Endodermal cell (in vitro differentiated cells): ENCODE results near the gene CSH2. TPM values are rescaled to one million over a fixed set of nuclear protein-coding genes. Genes with fewer than 3 reads are reported as not detected.
"Not testable (repeated sequence)": the region's sequence is repeated elsewhere in the genome, so short reads cannot be mapped to it uniquely, and the experiment has no call there.

ENCODE experiments used
- DNase-seq: peaks from one replicate; pipeline ENCODE4 v3.0.0-alpha.2; 2017
- H3K27ac ChIP-seq: 2 replicates; pipeline ENCODE4 v1.5.1; 2013; ENCODE audit warnings: mild to moderate bottlenecking, low read depth, low read length, moderate library complexity
- H3K27me3 ChIP-seq: 2 replicates; pipeline ENCODE4 v1.6.1; 2013; ENCODE audit warnings: mild to moderate bottlenecking, low read length, moderate library complexity; ENCODE audit not compliant: insufficient read depth, control insufficient read depth, poor library complexity, severe bottlenecking
- H3K36me3 ChIP-seq: 2 replicates; pipeline ENCODE4 v1.7.0; 2013; ENCODE audit warnings: mild to moderate bottlenecking, low read length, moderate library complexity; ENCODE audit not compliant: control insufficient read depth, insufficient read depth
- H3K4me1 ChIP-seq: one replicate; pipeline ENCODE4 v1.7.0; 2013; ENCODE audit warnings: low read length; ENCODE audit not compliant: control insufficient read depth, insufficient read depth
- H3K4me3 ChIP-seq: 2 replicates; pipeline ENCODE4 v1.5.1; 2013; ENCODE audit warnings: mild to moderate bottlenecking, low read length, moderate library complexity
- H3K9ac ChIP-seq: 2 replicates; pipeline ENCODE4 v1.6.1; 2013; ENCODE audit warnings: mild to moderate bottlenecking, low read length, moderate library complexity; ENCODE audit not compliant: poor library complexity, severe bottlenecking; ENCODE audit errors: extremely low read depth
- H3K9me3 ChIP-seq: 2 replicates; pipeline ENCODE4 v1.6.1; 2013; ENCODE audit warnings: mild to moderate bottlenecking, low read length, moderate library complexity; ENCODE audit not compliant: control insufficient read depth
- H3K27ac Mint-ChIP-seq: 2 replicates; pipeline ENCODE4 v1.8.0; 2020; ENCODE audit warnings: mixed read lengths
- H3K27me3 Mint-ChIP-seq: 2 replicates; pipeline ENCODE4 v1.8.0; 2021; ENCODE audit warnings: mild to moderate bottlenecking, mixed read lengths; ENCODE audit not compliant: insufficient read depth
- H3K36me3 Mint-ChIP-seq: 2 replicates; pipeline ENCODE4 v1.8.0; 2020; ENCODE audit warnings: low read depth, mixed read lengths
- H3K4me1 Mint-ChIP-seq: 2 replicates; pipeline ENCODE4 v1.8.0; 2020; ENCODE audit warnings: mixed read lengths
- H3K4me3 Mint-ChIP-seq: 2 replicates; pipeline ENCODE4 v1.8.0; 2020; ENCODE audit warnings: mild to moderate bottlenecking, moderate library complexity, mixed read lengths
- H3K9me3 Mint-ChIP-seq: 2 replicates; pipeline ENCODE4 v1.8.0; 2020; ENCODE audit warnings: mild to moderate bottlenecking, mixed read lengths
- WGBS, 2 experiments: methylation state at CpG; one replicate each; pipeline versions ENCODE4 v1.1.5 to v1.1.7; 2013; ENCODE audit warnings: missing lambda C conversion rate in 2 of 2, mixed read lengths in 1 of 2; ENCODE audit not compliant: insufficient coverage in 1 of 2, insufficient read length in 1 of 2; 5-methylcytosine and 5-hydroxymethylcytosine counted together
- total RNA-seq, 2 donors: library from RNA; stranded (reverse); fragmentation: NEBNext Ultra II Directional in 1 of 2; extraction: Animal tissue kit (Norgen Biotek cat#: 25700) in 1 of 2; gene quantifications; 2 replicates in 1 of 2; 3 replicates in 1 of 2; pipeline ENCODE4 v1.2.1, GENCODE V29; 2021
- TF ChIP-seq, protein P1 (sequence below): fragments of 200-600 bp; sonication (generic); conservative IDR thresholded peaks from 2 replicates; pipeline ENCODE4 v1.5.0; 2021; ENCODE audit warnings: antibody characterized with exemption, mild to moderate bottlenecking

CSH2 gene
- total RNA-seq, 2 donors from 2014 or later: 0.57 TPM; not detected in 1

DNA sequence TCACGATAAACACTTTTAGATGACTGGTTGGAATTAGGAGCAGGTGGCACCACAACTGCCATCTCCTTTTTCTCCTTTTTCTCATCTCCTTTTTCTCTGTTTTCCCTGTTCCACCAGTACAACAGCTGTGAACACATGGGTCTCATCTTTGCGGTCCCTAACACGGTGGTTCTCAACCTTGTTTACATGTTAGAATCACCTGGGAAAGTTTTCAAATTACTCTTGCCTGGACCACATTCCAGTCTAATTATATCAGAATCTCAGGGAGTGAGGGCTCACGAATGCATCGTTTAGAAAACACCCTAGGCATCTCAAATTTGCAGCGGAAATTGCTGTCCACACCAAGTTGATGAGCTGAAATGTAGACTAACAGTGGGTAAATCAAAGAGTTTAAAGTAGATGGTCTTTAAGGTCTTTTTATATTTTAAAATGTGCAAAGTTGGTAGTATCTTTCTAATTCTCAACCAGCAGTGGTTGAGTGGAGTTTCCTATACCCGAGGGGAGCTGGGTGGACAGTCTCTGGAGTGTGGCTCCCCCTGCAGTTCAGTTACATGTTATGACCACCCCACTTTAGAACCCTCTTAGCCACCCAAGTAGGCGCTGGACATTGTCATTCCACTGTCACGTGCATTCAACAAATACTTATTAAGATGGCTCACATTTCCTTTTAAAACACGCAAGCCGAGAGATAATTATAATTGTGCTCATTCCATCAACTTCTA, 19.0 kb upstream of the CSH2 start:
- not testable (repeated sequence) for H3K9ac ChIP-seq, H3K4me3 ChIP-seq, H3K36me3 ChIP-seq, H3K27ac Mint-ChIP-seq, H3K27ac ChIP-seq, H3K27me3 ChIP-seq, H3K4me3 Mint-ChIP-seq, H3K9me3 ChIP-seq, H3K27me3 Mint-ChIP-seq, H3K4me1 Mint-ChIP-seq, H3K4me1 ChIP-seq, H3K9me3 Mint-ChIP-seq, H3K36me3 Mint-ChIP-seq
- 77 to 87% methylated on average over 5 to 7 of the region's 11 CpGs for WGBS, 2 experiments
- peak; percentile 75 for DNase-seq
- TF ChIP-seq, protein P1, sequence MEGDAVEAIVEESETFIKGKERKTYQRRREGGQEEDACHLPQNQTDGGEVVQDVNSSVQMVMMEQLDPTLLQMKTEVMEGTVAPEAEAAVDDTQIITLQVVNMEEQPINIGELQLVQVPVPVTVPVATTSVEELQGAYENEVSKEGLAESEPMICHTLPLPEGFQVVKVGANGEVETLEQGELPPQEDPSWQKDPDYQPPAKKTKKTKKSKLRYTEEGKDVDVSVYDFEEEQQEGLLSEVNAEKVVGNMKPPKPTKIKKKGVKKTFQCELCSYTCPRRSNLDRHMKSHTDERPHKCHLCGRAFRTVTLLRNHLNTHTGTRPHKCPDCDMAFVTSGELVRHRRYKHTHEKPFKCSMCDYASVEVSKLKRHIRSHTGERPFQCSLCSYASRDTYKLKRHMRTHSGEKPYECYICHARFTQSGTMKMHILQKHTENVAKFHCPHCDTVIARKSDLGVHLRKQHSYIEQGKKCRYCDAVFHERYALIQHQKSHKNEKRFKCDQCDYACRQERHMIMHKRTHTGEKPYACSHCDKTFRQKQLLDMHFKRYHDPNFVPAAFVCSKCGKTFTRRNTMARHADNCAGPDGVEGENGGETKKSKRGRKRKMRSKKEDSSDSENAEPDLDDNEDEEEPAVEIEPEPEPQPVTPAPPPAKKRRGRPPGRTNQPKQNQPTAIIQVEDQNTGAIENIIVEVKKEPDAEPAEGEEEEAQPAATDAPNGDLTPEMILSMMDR: peak; percentile 77

DNA sequence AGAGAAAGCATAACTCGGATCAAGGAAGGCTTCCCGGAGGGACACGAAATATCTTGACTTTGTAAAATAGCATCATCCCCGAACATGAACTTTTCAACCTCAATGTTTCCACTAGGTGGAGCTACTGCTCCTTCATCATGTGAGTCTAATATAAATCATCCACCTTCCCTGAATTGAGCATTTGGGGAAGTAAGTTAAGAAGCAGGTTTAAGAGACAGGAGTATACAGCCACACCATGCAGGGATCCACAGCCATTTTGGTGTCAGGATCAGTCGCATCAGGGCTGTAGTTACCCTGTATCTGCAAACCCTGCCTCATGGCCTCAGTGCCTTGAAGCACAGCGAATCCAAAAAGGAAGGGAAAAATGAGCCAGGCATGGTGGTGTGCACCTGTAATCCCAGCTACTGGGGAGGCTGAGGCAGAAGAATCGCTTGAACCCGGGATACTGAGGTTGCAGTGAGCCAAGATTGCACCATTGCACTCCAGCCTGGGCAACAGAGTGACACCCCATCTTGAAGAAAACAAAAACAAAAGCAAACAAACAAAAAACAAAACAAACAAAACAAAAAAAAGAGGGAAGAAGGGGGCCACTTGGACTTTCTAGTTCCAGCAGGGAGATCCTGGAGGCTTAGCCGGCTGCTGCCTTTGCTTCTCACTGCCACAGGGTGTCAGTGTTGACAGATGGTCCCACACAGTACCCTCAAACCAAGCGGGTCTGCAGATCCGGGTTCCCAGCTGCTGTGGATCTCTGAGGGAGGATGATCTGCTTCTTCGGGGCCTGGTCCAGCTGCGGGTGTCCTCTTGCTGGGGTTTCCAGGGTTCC, 15.8 kb upstream of the CSH2 start:
- H3K9me3 ChIP-seq, H3K27me3 Mint-ChIP-seq, H3K9ac ChIP-seq, H3K4me3 Mint-ChIP-seq, H3K36me3 ChIP-seq, H3K27ac ChIP-seq, H3K36me3 Mint-ChIP-seq, H3K27ac Mint-ChIP-seq, H3K9me3 Mint-ChIP-seq, H3K4me1 ChIP-seq, H3K27me3 ChIP-seq, H3K4me3 ChIP-seq, H3K4me1 Mint-ChIP-seq: not testable (repeated sequence)
- WGBS, 2 experiments: 66 to 76% methylated on average over 8 to 13 of the region's 13 CpGs
- TF ChIP-seq, protein P1: peak; percentile 69
- DNase-seq: peak; percentile 89

DNA sequence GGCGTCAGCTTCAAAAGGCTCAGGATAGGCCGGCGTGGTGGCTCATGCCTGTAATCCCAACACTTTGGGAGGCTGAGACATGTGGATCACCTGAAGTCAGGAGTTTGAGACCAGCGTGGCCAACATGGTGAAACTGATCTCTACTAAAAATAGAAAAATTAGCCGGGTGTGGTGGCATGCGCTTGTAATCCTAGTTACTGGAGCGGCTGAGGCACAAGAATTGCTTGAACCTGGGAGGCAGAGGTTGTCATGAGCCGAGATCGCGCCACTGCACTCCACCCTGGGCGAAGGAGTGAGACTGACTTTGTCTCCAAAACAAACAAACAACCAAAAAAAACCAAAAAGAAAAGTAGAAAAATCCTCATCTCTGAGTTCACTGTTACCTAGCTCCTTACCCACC, 11.6 kb upstream of the CSH2 start:
- H3K4me1 Mint-ChIP-seq: peaks cover 10% of the 10 kb centered on the region
- H3K9me3 ChIP-seq, H3K36me3 ChIP-seq, H3K27ac Mint-ChIP-seq, H3K4me1 ChIP-seq, H3K9ac ChIP-seq, H3K4me3 Mint-ChIP-seq, H3K4me3 ChIP-seq, DNase-seq, H3K36me3 Mint-ChIP-seq, H3K27me3 Mint-ChIP-seq, H3K27me3 ChIP-seq, H3K9me3 Mint-ChIP-seq, H3K27ac ChIP-seq: not testable (repeated sequence)
- 90 to 92% methylated on average over 4 to 8 of the region's 11 CpGs for WGBS, 2 experiments

DNA sequence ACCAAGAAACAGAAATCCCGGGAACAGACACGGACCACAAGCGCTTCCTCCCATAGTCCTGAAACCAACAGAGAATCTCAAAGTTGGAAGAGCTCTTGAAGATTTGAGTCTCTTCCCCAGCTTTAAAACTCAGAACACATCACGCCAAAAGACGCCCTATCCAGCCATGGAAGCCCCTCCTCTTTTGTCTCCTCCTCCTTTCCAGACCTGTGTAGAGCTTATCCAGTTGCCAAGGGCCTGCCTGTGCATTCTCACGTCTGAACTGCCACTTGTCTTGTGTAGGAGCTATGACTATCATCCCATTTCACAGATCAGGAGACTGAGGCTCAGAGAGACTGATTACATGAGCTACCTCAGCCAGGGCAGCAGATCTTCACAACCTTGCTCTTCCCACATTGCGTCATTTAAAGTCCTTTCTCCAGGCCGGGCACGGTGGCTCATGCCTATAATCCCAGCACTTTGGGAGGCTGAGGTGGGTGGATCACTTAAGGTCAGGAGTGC, 9.2 kb upstream of the CSH2 start:
- not testable (repeated sequence) for H3K9me3 Mint-ChIP-seq, H3K9ac ChIP-seq, H3K27me3 Mint-ChIP-seq, H3K27ac Mint-ChIP-seq, H3K27me3 ChIP-seq, H3K36me3 ChIP-seq, DNase-seq, H3K27ac ChIP-seq, H3K4me3 ChIP-seq, H3K9me3 ChIP-seq, H3K36me3 Mint-ChIP-seq, H3K4me1 ChIP-seq, H3K4me3 Mint-ChIP-seq
- peaks cover 10% of the 10 kb centered on the region for H3K4me1 Mint-ChIP-seq
- 83 to 91% methylated on average over 3 to 8 of the region's 9 CpGs for WGBS, 2 experiments
